ENCODE data around the gene THTPA.
A peak's percentile ranks its signal among the peaks of the same experiment; 100 is the strongest.
"Not testable (repeated sequence)": the region's sequence is repeated elsewhere in the genome, so short reads cannot be mapped to it uniquely, and the experiment has no call there.

Gene THTPA

GRCh38 chr14:23590198-23590597, 34.1 kb downstream of the THTPA start:
- DNase-seq: no peak

GRCh38 chr14:23594191-23594590, 38.1 kb downstream of the THTPA start:
- DNase-seq: not testable (repeated sequence)

GRCh38 chr14:23600322-23600707, 44.2 kb downstream of the THTPA start:
- no peak for DNase-seq

- DNase-seq: no peak
Observed at GRCh38 chr14:23600806-23601205, 44.7 kb downstream of the THTPA start.

DNA sequence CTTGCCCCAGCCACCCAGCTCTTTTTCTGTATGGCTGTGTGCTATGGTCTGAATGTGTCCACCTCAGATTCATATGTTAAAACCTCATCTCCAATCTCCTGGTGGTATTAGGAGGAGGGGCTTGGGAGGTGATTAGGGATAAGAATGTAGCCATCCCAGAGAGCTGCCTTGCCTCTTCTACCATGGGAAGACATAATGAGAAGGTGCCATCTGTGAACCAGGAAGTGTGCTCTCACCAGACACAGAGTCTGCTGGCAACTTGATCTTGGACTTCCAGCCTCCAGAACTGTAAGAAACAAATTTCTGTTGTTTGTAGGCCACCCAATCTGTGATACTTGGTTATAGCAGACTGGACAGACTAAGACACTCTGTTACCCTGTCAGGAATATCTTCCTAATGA, 45.4 kb downstream of the THTPA start:
- DNase-seq: no peak

GRCh38 chr14:23601845-23602180, 45.7 kb downstream of the THTPA start:
- no peak for DNase-seq

- DNase-seq: no peak
Observed at GRCh38 chr14:23602181-23603095, 46.4 kb downstream of the THTPA start.

- DNase-seq: no peak
Observed at GRCh38 chr14:23603103-23603502, 47.0 kb downstream of the THTPA start.

DNA sequence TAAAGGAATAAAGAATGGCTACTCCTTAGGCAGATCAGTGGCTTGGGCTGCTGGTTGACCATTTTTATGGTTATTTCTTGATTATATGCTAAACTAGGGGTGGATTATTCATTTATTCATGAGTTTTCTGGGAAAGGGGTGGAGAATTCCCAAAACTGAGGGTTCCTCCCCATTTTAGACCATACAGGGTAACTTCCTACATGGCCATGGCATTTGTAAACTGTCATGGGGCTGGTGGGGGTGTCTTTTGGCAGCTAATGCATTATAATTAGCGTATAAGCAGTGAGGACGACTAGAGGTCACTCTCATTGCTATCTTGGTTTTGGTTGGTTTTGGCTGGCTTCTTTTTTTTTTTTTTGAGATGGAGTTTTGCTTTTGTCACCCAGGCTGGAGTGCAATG, 48.1 kb downstream of the THTPA start:
- DNase-seq: no peak

DNA sequence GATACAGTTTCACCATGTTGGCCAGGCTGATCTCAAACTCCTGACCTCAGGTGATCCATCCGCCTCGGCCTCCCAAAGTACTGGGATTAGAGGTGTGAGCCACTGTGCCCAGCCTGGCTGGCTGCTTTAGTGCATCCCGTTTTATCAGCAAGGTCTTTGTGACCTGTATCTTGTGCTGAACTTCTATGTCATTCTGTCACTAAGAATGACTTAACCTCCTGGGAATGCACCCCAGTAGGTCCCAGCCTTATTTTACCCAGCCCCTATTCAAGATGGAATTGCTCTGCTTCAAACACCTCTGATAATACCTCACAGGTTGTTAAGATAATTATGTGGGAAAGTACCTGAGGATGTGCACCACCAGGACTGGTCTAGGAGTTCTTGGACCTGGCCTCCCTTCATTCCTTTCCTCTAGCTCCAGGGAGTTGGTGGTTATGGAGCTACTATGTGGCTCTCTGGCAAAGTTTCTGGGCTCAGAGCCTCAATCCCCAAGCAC, 48.7 kb downstream of the THTPA start:
- no peak for DNase-seq

DNA sequence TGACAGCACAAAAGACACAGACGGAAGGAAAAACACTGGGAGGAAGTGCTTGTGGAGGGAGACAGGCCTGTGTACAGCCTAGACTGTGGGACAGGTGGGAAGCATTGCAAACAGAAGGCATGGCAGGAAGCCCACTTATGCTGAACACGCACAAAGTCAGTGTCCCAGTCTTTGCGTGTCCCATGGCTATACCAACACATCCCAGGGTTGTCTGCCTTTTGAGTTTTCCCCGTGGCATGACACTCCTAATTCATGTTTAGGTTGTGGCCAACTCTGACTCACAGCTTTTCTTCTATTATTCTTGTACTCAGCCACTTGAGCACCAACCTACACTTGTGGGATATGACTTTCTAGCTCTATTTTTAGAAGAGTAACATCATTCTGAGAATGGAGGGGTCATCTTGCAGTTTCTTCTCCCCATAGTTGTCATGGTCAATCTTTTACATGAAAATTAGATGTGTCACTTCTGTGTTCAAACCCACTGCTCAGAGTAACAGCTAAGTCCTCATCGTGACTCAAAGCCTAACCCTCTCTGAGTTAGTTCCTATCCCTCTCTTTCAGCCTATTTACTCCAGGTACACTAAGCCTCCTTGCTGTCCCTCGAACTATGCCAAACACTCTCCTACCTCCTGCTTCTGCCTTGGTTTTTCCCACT, 50.0 kb downstream of the THTPA start:
- peak in 1 of 2 donors; percentile 29 for DNase-seq

DNA sequence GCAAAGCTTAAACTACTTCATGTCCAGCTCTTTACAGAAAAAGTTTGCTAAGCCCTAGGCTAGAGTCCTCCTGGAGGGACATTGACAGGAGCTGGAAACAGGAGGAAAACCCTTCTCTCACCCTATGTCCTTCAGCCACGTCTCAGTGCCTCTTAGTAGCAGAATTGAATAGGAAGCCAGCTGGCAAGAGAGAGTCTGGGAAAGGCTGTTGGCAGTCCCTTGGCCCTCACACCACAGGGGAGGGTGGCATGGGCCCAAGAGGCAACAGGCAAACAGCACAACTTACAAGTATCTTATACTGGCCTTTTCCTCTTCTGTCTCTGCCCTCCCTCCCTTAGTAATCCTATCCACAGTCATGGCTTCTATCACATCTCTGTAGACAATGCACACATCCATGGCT, 52.4 kb downstream of the THTPA start:
- no peak for DNase-seq

- DNase-seq: no peak
Observed at GRCh38 chr14:23609001-23609400, 52.9 kb downstream of the THTPA start.

- not testable (repeated sequence) for DNase-seq
Observed at GRCh38 chr14:23609411-23610089, 53.5 kb downstream of the THTPA start.

All from stimulated activated CD4-positive, alpha-beta T cell treated with anti-CD3 and anti-CD28 coated beads, Interleukin-2, amount 100 ng/mL, for 48 hours (primary cell).